GM21786 (cell line): Measurements from ENCODE around the gene FXYD7.
"Not testable (repeated sequence)": the region's sequence is repeated elsewhere in the genome, so short reads cannot be mapped to it uniquely, and the experiment has no call there.

ENCODE experiments used
- ATAC-seq: cut with Tn5 transposase; IDR thresholded peaks from one replicate; pipeline ENCODE4 v1.9.1; 2021; ENCODE audit not compliant: unreplicated experiment

FXYD7 gene

DNA sequence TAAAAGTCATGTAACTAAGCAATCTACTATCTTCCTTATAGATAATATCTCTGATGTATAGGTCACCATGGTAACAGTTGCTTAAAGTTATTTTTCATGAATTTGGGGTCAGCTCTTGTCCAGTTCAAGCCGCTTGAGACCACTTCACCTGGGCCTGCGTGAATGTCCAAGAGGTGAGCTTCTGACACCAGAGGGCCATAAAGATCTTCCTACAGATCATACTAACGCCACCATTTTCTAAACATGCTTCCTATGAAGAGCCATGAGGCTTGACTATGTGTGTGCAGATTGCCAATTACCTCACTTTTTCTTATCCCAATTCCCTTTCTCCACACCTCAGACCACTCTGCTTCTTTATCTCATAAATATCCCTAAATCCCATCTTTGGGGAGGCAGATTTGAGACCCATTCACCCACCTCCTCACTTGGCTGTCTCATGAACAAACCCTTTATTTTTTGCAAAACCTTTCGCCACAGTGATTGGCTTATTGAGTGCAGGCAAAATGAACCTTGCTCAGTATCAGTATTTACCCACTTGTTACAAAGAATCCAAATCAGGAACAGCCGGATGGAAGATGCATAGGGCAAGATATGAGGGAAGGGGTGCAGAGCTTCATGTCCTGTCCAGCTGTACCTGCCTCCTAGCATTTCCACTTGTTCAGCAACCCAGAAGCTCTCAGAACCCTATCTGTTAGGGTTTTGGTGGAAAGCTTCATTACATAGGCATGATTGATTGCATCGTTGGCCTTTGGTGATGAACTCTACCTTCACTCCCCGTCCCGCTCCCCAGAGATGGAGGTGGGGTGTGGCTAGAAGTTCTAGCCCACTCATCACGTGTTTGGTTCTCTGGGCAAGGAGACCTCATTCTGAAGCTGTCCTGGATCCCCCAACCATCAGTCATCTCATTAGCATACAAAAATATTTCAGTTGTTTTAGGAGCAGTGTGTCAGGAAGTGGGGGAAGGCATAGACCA lies 51.2 kb downstream of the FXYD7 start:
- no peak for ATAC-seq

DNA sequence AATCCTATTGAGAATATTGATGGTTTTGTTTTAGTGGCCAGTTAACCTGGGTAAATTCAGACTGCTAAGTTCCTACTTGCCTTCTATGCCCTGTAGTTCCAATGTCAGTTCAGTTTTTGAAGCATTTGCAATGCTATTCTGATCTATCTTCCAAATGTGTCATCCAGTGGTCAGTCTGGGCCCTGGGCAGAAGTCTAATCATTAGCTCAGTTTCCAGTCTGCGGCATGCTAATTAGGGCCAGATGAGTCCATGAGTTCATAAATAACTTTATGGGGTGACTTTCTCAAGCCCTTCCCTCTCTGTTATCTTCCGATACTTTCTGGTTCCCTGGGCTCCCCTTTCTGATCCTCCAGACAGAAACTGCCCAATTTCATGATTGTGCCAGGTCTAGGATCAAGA lies 52.8 kb downstream of the FXYD7 start:
- no peak for ATAC-seq

- ATAC-seq = not testable (repeated sequence)
Measured at GRCh38 chr19:35196861-35197260, 53.8 kb downstream of the FXYD7 start.

GRCh38 chr19:35199481-35199880 lies 56.4 kb downstream of the FXYD7 start:
- no peak for ATAC-seq

DNA sequence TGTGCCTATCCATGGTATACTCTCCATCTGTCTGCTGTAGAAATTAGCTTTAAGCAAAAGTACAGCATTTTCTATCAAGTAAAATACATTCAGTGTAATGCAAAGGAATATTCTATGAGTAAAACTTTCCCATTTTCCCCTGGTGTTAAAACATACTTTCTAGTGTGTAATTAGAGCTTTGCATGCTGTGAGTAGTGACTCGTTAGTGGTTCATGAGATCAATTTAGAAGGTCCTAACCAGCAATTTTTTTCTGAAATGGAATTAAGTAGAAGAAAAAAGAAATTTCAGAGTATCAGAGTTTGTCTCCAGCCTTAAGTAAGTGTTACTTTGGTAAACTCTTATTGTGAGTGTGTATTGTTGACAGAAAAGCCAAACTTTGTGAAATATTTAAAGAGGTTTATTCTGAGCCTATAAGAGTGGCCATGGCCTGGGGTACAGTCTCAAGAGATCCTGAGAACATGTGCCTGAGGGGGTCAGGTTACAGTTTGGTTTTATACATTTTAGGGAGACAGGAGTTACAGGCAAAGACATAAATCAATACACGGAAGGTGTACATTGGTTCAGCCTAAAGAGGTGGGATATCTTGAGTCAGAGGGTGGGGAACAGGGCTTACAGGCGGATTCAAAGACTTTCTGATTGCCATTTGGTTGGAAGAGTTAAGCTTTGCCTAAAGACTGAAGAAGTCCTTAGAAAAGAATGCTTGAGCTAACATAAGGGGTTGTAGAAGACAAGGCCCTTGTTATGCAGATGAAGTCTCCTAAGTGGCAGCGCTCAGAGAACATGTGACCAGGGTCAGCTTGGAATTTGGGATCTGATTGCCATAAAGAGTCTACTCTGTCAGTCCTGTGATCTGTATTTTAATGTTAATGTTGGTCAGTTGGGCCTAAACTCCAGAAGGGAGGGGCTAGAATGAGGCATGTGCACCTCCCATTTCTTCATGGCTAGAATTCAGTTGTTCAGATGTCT lies 60.0 kb downstream of the FXYD7 start:
- ATAC-seq = no peak
